Uterus (tissue), 2 donors: ENCODE data around the gene VPS37C.

Source experiments
- CTCF ChIP-seq, 4 experiments: fragments of 200-600 bp in 2 of 4; fragments of 450-650 bp in 2 of 4; sonication (generic) in 2 of 4; IDR thresholded peaks; one replicate each; pipeline ENCODE4 v1.5.1; 2016 to 2019; ENCODE audit warnings: antibody characterized with exemption in 4 of 4, mild to moderate bottlenecking in 2 of 4, moderate library complexity in 1 of 4
- POLR2A ChIP-seq, 2 donors: fragments of 450-650 bp; IDR thresholded peaks; one replicate each; pipeline ENCODE4 v1.6.1; 2016; ENCODE audit warnings: antibody characterized with exemption in 2 of 2, mild to moderate bottlenecking in 1 of 2, moderate library complexity in 1 of 2

- TF ChIP-seq CTCF (IDR thresholded peaks at IDR 0.05) (no peak), POLR2A (IDR thresholded peaks at IDR 0.05) (no peak)
Observed at GRCh38 chr11:61149624-61150615, 11.3 kb downstream of the VPS37C start.
